ENCODE results near the gene CCDC69.

DNA sequence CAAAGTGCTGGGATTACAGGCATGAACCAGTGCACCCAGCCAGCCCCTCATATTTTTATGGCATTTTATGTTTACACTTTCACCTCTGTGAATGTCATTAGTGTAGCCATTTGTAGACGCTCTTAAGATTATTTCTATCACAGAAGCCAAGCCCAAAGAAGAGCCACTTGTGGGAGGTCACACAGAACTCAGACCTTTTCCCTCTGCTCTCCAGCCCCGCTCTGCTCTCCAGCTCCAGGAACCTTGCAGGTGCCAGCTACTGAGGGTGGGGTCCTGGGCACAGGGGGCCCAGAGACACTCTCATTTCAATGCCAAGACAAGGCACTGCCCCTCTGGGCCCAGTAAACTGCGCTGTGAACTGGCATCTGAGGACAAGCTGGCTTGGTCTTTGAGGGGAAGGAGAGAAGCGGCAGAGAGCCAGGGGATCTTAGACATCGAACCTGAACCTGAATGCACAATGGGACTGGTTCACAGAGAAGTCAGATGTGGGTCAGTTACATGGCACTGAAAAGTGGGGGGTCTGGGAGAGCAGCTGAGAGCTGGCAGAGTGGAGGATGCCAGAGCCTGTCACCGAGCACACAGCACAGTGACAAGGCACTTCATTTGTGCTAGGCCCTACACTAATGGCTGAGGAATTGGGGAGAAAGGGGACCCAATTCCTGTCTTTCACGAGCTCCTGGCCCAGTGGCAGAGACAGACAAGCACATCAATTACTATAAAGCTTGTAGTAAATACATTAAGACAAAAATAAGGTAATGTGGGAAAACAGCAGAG is 83.0 kb downstream of the CCDC69 start:
- TF ChIP-seq TAF1 (IDR thresholded peaks at IDR 0.05; ENCODE audit: borderline replicate concordance, low read depth, low read length) (no peak), POLR2A (IDR thresholded peaks at IDR 0.05; ENCODE audit: low read depth, low read length) (no peak), POLR2AphosphoS5 (IDR thresholded peaks at IDR 0.05; ENCODE audit: low read depth, low read length) (no peak)
